ENCODE results near the gene RAB30.
"Not testable (repeated sequence)": the region's sequence is repeated elsewhere in the genome, so short reads cannot be mapped to it uniquely, and the experiment has no call there.

The RAB30 gene

GRCh38 chr11:82969811-82970210 lies 101.9 kb downstream of the RAB30 start:
- H3K4me1 ChIP-seq: no peaks in the 10 kb centered on the region
- no peaks in the 10 kb centered on the region for H3K9me3 ChIP-seq
- DNase-seq: no peak
- H3K27me3 ChIP-seq: no peaks in the 10 kb centered on the region
- no peak for TF ChIP-seq CTCF (IDR thresholded peaks at IDR 0.05; ENCODE audit: low read depth, low read length)
- no peaks in the 10 kb centered on the region for H3K36me3 ChIP-seq
- no peak overlapping the region for H3K4me3 ChIP-seq (ENCODE audit: low read depth, low read length)

DNA sequence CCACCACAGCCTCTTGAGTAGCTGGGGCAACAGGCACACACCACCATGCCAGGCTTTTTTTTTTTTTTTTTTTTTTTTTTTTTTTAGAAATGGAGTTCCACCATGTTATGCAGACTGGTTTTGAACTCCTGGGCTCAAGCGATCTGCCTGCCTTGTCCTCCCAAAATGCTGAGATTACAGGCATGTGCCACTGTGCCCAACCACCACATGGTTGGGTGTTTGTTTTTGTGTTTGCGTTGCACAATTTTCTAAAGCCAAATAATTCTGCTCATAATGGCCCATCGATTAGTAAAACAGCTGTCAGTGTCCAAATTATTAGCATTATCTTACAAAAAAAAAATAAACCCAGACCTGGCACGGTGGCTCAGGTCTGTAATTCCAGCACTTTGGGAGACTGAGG lies 104.3 kb downstream of the RAB30 start:
- H3K4me1 ChIP-seq: no peaks in the 10 kb centered on the region
- H3K36me3 ChIP-seq: no peaks in the 10 kb centered on the region
- no peak for TF ChIP-seq CTCF (IDR thresholded peaks at IDR 0.05; ENCODE audit: low read depth, low read length)

GRCh38 chr11:82962021-82962420 lies 109.7 kb downstream of the RAB30 start:
- DNase-seq; H3K4me1 ChIP-seq; H3K27me3 ChIP-seq; H3K36me3 ChIP-seq; H3K9me3 ChIP-seq; H3K4me3 ChIP-seq (ENCODE audit: low read depth, low read length): not testable (repeated sequence)

More for the DNA sequence above, 104.3 kb downstream of the RAB30 start:
- DNase-seq: no peak
- no peaks in the 10 kb centered on the region for H3K9me3 ChIP-seq
- no peak overlapping the region for H3K4me3 ChIP-seq (ENCODE audit: low read depth, low read length)
- no peaks in the 10 kb centered on the region for H3K27me3 ChIP-seq

DNA sequence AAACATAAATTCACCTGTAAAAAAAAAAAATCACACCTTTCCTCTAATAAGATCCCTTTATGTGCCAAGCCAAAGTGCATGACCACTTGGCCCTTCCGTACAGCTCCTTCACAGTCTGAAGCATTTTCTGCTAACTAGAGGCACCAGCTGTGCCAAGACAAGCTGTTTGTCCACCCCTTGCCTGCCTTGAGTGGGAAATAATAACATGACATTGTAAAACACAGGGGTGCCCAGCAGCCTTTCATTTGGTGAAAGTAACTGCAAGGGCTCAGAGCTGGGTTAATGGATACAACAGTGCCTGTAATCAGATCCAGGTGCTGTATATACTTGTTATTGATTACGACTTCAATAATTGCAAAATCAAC lies 110.9 kb downstream of the RAB30 start:
- no peak for TF ChIP-seq CTCF (IDR thresholded peaks at IDR 0.05; ENCODE audit: low read depth, low read length)
- H3K4me1 ChIP-seq: no peaks in the 10 kb centered on the region
- no peaks in the 10 kb centered on the region for H3K27me3 ChIP-seq
- H3K4me3 ChIP-seq (ENCODE audit: low read depth, low read length): no peak overlapping the region
- no peaks in the 10 kb centered on the region for H3K36me3 ChIP-seq
- no peak for DNase-seq
- no peaks in the 10 kb centered on the region for H3K9me3 ChIP-seq

DNA sequence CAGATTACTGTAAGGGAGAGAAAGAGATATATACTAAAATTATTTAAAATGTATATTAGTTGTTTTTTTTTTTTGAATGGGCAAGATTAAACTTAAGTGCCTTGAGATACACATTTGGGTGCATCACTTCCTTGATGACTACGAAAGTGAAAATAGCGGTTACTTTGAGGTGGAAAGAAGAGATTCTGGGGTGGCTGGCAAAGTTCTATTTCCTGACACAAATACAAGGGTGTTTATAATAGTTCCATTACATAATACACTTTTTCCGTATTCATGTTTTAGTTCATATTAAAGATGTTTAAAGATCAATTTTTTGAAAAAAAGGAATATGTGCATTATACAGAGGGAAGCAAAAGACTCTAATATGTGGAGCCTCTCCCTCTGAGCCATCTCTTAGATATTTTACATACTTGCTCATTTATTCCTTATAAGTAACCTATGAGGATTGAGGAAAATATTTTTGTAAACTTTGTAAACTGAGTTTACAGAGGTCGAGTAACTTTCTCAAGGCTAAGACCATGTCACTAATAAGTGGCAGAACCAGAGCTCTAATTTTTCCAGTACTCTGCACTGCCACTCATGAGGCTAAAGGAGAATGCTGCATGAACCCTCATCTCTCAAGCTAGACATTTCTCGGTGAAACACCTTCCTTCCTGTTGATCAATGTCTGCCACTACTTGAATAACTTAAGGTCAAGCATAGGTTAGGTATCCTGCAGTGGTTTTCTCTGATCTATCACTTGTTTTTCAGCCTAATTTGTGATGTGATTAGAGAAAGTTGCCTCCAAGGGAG lies 111.5 kb downstream of the RAB30 start:
- no peaks in the 10 kb centered on the region for H3K4me1 ChIP-seq
- TF ChIP-seq CTCF (IDR thresholded peaks at IDR 0.05; ENCODE audit: low read depth, low read length): no peak
- H3K9me3 ChIP-seq: no peaks in the 10 kb centered on the region
- H3K27me3 ChIP-seq: no peaks in the 10 kb centered on the region
- DNase-seq: no peak
- H3K36me3 ChIP-seq: no peaks in the 10 kb centered on the region
- H3K4me3 ChIP-seq (ENCODE audit: low read depth, low read length): no peak overlapping the region

- H3K27me3 ChIP-seq; H3K9me3 ChIP-seq; H3K4me3 ChIP-seq (ENCODE audit: low read depth, low read length); H3K36me3 ChIP-seq; H3K4me1 ChIP-seq; DNase-seq: not testable (repeated sequence)
Observed at GRCh38 chr11:82955736-82956453, 115.8 kb downstream of the RAB30 start.

DNA sequence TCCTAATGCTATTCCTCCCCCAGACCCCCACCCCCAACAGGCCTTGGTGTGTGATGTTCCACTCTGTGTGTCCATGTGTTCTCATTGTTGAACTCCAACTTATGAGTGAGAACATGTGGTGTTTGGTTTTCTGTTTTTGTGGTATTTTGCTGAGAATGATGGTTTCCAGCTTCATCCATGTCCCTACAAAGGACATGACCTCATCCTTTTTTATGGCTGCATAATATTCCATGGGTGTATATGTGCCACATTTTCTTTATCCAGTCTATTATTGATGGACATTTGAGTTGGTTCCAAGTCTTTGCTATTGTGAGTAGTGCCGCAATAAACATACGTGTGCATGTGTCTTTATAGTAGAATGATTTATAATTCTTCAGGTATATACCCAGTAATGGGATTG lies 121.2 kb downstream of the RAB30 start:
- not testable (repeated sequence) for DNase-seq, H3K9me3 ChIP-seq

More for the DNA sequence above, 121.2 kb downstream of the RAB30 start:
- H3K36me3 ChIP-seq; H3K4me3 ChIP-seq (ENCODE audit: low read depth, low read length); H3K4me1 ChIP-seq; H3K27me3 ChIP-seq: not testable (repeated sequence)
